Measurements from ENCODE around the gene MIR17HG. TPM values are rescaled to one million over a fixed set of nuclear protein-coding genes. Genes with fewer than 3 reads are reported as not detected.
"Not testable (repeated sequence)": the region's sequence is repeated elsewhere in the genome, so short reads cannot be mapped to it uniquely, and the experiment has no call there.

Gene MIR17HG
- polyA plus RNA-seq, 4 donors = 2.8 to 5.1 (median 4.3) TPM

- DNase-seq (ENCODE audit: low read depth in 4 of 4, low spot score in 3 of 4) = peak in 1 of 4 donors; percentile 38
Observed at GRCh38 chr13:91346850-91347201, 661 bp upstream of the MIR17HG start.

- DNase-seq (ENCODE audit: low read depth in 4 of 4, low spot score in 3 of 4) = peak in 2 of 4 donors; percentile 12 to 48
Observed at GRCh38 chr13:91347996-91348905, 764 bp downstream of the MIR17HG start.

GRCh38 chr13:91348906-91349435 lies 1.5 kb downstream of the MIR17HG start:
- DNase-seq (ENCODE audit: low read depth in 4 of 4, low spot score in 3 of 4) = peak; percentile 83 to 94 (median 84)

- DNase-seq (ENCODE audit: low read depth in 4 of 4, low spot score in 3 of 4) = no peak
Observed at GRCh38 chr13:91349992-91350911, 2.8 kb downstream of the MIR17HG start.

GRCh38 chr13:91351123-91351522 lies 3.6 kb downstream of the MIR17HG start:
- DNase-seq (ENCODE audit: low read depth in 4 of 4, low spot score in 3 of 4) = no peak

GRCh38 chr13:91351980-91352379 lies 4.5 kb downstream of the MIR17HG start:
- no peak for DNase-seq (ENCODE audit: low read depth in 4 of 4, low spot score in 3 of 4)

- DNase-seq (ENCODE audit: low read depth in 4 of 4, low spot score in 3 of 4) = not testable (repeated sequence)
Observed at GRCh38 chr13:91352891-91353290, 5.4 kb downstream of the MIR17HG start.

GRCh38 chr13:91353494-91353893 lies 6.0 kb downstream of the MIR17HG start:
- no peak for DNase-seq (ENCODE audit: low read depth in 4 of 4, low spot score in 3 of 4)

GRCh38 chr13:91355099-91355825 lies 7.8 kb downstream of the MIR17HG start:
- DNase-seq (ENCODE audit: low read depth in 4 of 4, low spot score in 3 of 4) = no peak

- DNase-seq (ENCODE audit: low read depth in 4 of 4, low spot score in 3 of 4) = no peak
Observed at GRCh38 chr13:91355826-91356710, 8.6 kb downstream of the MIR17HG start.

GRCh38 chr13:91356919-91357612 lies 9.6 kb downstream of the MIR17HG start:
- no peak for DNase-seq (ENCODE audit: low read depth in 4 of 4, low spot score in 3 of 4)

- no peak for DNase-seq (ENCODE audit: low read depth in 4 of 4, low spot score in 3 of 4)
Observed at GRCh38 chr13:91357613-91358386, 10.3 kb downstream of the MIR17HG start.

GRCh38 chr13:91358387-91358782 lies 10.9 kb downstream of the MIR17HG start:
- no peak for DNase-seq (ENCODE audit: low read depth in 4 of 4, low spot score in 3 of 4)

- DNase-seq (ENCODE audit: low read depth in 4 of 4, low spot score in 3 of 4) = no peak
Observed at GRCh38 chr13:91359111-91359510, 11.6 kb downstream of the MIR17HG start.

- no peak for DNase-seq (ENCODE audit: low read depth in 4 of 4, low spot score in 3 of 4)
Observed at GRCh38 chr13:91359631-91360030, 12.1 kb downstream of the MIR17HG start.

GRCh38 chr13:91360246-91360751 lies 12.8 kb downstream of the MIR17HG start:
- DNase-seq (ENCODE audit: low read depth in 4 of 4, low spot score in 3 of 4) = no peak

- DNase-seq (ENCODE audit: low read depth in 4 of 4, low spot score in 3 of 4) = no peak
Observed at GRCh38 chr13:91361755-91362271, 14.3 kb downstream of the MIR17HG start.

GRCh38 chr13:91362908-91363307 lies 15.4 kb downstream of the MIR17HG start:
- no peak for DNase-seq (ENCODE audit: low read depth in 4 of 4, low spot score in 3 of 4)

Data from right renal pelvis (tissue), 4 donors.